Urothelium cell line (cell line): ENCODE results near the gene GNMT.
"Not testable (repeated sequence)": the region's sequence is repeated elsewhere in the genome, so short reads cannot be mapped to it uniquely, and the experiment has no call there.

Experiments
- DNase-seq: peaks from one replicate; pipeline ENCODE4 v3.0.0; 2011; ENCODE audit warnings: low spot score, mixed read lengths
- FAIRE-seq: peaks from 2 replicates; lab custom pipeline; 2011; peaks lifted over from hg19 to GRCh38; lab: Jason Lieb, UNC

The GNMT gene

DNA sequence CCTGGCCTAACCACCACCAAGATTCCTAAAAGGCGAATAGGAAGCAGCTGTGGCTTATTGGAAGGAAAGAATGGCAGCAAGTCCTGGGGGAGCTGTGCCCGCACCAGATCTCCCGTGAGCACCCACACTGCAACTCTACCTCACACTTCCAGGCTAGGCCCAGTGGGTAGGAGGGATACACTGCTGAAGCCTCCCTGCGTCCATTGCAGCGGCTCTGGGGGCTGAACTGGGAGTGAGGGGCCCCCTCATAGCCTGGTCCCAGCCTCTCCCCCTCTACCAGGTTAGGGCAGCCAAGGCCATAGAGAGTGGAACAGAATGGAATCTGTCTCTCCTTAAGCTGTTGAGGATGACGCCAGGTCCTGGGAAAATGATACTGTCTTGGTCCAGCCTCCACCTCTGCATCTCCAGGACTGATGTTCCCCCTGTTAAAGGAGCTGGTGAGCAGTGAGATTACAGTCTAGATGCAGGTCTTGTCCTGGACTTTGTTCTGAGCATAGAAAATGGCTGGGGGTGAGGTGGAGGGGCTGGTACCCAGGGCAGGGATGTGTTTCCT is 20.0 kb upstream of the GNMT start:
- no peak for DNase-seq
- FAIRE-seq: no peak

DNA sequence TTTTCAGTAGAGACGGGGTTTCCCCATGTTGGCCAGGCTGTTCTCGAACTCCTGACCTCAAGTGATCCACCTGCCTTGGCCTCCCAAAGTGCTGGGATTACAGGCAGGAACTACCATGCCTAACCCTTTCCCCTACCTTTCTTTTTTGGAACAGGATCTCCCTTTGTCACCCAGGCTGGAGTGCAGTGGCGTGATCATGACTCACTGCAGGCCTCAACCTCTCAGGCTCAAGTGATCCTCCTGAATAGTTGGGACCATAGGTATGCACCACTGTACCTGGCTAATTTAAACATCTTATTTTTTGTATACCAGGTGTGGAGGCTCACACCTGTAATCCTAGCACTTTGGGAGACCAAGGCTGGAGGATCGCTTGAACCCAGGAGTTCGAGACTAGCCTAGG is 19.2 kb upstream of the GNMT start:
- not testable (repeated sequence) for FAIRE-seq, DNase-seq

DNA sequence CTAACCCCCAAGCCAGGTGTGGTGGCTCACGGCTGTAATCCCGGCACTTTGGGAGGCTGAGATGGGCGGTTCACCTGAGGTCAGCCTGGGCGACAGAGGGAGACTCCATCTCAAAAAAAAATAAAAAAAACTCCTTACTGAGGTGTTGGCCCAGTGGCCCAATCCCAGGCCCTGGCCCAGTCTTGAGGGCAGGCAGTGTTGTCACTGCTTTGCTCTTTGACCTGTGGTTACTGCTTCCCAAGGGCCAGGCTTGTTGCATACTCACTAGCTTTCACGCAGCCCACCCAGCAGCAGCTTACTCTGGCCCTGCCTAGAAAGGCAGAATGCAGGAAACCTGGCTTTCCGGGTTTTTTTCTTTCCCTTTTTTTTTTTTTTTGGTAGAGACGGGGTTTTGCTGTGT is 18.1 kb upstream of the GNMT start:
- DNase-seq (no peak), FAIRE-seq (no peak)

DNA sequence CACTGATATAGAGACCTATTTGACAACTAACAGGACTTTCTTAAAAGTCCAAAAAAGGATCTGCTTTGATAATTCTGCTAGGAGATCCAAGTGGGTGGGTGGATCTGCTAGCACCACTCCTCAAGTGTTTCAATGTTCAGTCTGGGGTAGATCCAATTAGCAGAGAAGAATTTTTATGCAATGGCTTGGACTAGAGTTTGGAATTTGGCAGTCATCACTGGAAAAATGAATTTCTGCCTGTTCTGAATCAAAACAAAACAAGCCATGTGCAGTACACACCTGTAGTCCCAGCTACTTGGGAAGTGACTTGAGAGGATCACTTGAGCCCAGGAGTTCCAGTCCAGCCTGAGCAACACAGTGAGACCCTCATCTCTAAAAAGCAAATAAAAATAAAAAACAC is 12.6 kb upstream of the GNMT start:
- DNase-seq (no peak), FAIRE-seq (no peak)

DNA sequence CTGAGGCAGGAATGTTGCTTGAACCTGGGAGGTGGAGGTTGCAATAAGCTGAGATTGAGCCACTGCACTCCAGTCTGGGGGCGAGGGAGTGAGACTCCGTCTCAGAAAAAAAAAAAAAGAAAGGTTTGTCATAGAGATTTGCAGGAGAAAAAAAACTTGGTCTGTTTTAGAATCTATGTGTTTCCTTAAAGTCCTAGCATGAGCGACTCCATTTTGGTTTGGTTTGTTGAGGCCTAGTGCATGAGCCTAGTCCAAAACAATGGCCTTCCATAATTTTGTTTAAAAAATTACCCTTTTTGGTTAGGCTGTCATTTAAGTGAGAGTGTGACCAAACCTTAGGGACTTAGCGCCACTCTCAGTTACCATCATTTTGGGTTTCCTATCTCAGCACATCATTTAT is 8.2 kb upstream of the GNMT start:
- FAIRE-seq (no peak), DNase-seq (no peak)

DNA sequence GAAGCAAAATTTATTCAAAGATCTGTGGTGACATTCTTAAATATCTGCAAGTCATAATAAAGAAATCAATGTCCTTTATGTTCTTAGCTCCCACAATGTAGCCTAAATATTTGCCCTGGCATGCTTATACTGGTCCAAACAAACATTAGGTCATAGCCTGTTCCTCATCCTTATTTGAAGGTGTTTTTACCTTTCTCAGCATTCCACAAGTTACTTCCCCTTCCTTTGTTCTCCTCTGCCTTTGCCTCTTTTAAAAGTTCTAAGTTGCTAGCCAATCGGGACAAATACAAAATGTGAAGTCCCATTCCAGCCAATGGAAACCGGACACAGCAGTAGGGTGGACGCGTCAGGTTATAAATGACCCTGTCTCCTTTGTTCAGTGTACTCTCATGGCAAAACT is 6.1 kb upstream of the GNMT start:
- DNase-seq, FAIRE-seq: not testable (repeated sequence)

DNA sequence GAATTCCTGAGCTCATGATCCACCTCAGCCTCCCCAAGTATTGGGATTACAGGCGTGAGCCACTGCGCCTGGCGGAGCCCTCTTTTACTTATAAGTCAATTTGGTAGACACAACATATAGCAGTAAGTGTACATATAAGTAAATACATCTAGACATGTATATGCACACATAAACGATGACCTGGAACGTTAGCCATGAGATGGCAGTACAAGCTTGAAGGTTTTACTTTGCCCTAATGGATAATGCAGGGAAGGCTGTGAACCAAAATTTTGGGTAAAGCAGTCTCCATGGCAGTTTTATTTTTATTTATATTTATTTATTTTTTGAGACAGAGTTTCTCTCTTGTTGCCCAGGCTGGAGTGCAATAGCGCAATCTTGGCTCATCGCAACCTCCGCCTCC is 2.4 kb upstream of the GNMT start:
- FAIRE-seq (no peak), DNase-seq (no peak)

DNA sequence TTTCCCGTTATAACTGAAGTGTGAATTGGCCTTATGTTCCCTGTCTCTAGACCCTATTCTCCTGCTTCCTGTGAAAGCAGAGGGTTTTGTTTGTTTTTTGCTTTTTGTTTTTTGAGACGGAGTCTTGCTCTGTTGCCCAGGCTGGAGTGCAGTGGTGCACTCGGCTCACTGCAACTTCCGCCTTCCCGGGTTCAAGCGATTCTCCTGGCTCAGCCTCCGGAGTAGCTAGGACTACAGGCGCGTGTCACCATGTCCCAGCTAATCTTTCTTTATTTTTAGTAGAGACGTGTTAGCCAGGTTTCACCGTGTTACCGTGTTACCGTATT is 674 bp upstream of the GNMT start:
- DNase-seq (no peak), FAIRE-seq (no peak)

DNA sequence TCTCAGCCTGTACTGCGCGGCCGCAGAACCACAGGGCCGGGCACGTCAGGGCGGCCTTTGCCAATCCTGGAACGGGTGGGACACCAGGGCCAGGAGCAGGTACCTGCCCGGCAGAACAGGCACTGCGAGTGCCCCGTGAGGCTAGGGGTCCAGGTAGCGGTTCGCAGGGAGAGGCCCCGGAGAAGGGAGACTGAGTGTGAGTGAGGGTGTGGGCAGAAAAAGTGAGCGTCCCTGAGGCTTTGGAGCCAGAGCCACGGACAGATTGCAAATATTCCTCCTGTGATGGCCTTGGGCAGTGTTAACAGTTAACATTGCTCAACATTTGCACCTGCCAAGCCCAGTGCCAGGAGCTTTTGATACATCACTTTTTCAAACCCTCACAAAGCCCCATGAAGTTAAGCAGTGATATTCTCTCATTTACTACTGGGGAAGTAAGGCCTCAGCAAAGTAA is 491 bp downstream of the GNMT start:
- FAIRE-seq: no peak
- DNase-seq: no peak

DNA sequence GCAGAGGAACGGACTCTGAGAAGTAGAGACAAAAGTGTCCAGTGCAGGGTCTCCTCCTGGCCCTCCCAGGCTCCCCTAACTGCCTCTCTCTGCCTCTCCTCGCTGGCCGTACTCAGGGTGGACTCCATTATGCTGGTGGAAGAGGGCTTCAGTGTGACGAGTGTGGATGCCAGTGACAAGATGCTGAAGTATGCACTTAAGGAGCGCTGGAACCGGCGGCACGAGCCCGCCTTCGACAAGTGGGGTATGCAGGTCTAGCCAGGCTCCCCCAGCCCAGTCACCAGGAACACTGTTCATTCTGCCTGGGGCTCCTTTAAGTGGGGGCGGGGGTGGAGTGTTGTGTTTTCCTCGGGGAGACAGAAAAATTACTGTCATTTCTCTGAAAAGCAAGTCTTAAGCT is 1.5 kb downstream of the GNMT start:
- FAIRE-seq: no peak
- DNase-seq: no peak

DNA sequence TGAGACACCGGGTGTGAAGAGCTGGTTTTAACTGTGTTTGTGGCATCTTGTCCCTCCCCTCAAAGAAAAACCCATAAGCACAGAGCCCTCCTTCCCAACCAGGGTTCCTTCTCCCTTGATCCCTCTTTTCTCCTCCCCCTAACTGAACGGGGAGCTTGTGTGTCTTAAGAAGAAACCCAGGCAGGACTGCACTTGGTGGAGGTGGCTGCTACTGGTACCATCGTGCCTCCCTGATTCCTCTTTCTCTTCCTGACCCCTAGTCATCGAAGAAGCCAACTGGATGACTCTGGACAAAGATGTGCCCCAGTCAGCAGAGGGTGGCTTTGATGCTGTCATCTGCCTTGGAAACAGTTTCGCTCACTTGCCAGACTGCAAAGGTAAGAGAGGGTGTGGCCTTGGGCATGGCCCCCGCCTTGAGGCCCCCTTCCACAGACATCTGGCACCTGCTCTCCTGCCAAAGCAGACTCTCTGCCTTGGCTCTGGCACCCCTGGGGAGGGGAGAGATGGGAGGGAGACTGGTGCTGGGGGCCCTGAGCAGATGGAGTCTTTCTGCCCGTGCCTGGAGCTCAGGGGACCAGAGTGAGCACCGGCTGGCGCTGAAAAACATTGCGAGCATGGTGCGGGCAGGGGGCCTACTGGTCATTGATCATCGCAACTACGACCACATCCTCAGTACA is 2.1 kb downstream of the GNMT start:
- FAIRE-seq (no peak), DNase-seq (no peak)

DNA sequence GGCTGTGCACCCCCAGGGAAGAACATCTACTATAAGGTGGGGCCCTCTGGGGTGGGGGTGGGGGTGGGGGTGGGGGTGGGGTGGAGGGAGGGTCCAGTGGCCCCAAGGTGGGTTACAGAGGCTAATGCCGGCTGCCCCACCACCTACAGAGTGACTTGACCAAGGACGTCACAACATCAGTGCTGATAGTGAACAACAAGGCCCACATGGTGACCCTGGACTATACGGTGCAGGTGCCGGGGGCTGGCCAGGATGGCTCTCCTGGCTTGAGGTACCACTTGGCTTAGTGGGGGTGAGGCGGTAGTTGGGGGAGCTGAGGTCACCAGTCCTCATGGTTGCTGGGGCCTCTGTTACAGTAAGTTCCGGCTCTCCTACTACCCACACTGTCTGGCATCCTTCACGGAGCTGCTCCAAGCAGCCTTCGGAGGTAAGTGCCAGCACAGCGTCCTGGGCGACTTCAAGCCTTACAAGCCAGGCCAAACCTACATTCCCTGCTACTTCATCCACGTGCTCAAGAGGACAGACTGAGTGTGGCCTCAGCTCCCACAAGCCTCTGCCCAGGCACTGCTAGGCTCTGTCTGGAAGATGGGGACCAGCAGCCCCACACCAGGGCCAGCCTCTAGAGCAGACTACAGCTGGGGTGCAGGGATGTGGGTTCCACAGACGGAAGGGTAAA is 2.8 kb downstream of the GNMT start:
- no peak for DNase-seq
- FAIRE-seq: no peak

DNA sequence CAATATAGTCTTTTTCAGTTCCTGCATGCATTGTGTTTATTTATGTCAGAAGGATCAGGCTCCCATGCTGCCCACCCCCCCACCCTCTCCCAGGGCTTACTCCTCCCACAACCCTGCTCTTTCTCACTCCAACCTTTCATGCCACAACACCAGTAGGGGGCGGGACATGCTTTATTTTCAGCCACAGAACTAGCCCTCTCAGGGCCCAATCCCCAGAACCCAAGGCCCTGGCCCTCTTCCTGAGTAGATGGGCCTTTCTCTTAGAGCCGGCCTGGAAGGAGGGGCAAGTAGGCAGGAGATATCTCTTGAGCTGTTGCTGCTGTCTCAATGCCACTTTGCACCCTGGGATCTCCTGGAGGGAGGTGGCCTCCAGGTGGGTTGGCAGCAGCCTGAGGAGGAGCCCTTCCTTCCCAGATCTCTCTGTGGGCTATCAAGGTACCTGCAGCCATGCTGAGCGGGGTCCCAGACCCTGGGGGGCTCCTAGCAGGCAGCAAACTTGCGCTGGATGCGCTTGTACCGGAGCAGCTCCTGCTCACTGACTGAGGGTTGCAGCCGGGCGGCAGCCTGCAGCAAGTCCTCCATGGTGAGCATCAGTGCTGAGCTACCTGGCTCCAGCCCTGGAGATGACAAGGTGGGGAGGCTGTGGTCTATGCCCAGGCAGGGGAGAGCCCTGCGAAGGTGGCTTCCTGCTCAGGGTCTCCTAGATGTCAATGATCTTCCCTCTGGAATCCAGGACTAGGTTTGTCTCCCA is 3.5 kb downstream of the GNMT start:
- FAIRE-seq (no peak), DNase-seq (peak; percentile 47)

DNA sequence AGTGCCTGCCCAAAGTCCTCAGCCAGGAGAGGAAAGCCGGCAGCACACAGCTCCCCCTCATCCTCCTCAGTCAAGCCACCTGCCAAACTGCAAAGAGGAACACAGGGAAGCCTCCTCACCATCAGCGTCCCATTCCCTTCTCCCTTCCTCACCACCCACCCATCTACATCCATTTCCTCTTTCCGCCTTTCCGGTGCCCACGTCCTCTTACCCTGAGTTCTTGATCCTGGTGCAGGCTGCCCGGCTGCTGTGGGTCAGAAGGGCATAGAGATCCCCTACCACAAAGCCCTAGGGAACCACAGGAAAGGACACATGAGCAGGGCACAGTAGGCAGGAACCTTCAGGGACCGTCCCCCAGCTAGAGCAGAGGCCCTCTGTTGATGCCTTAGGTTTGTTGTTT is 6.0 kb downstream of the GNMT start:
- no peak for FAIRE-seq
- no peak for DNase-seq

DNA sequence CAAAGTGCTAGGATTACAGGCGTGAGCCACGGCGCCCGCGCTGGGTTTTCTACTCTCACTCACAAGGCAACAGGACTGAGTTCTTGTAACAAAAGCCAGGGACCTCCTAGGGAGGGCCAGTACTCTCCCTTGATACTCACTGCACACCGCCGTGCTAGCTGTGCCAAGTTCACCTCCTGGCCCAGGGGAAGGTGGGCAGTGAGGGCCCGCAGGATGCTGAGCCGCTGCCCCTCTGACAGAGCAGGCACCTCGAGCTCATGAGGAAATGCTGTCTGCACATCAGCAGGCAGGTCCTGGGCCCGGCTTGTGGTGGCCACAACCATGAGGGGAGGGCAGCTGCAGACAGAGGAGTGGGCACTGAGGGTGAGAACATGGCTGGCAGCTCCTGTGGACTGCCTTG is 6.7 kb downstream of the GNMT start:
- DNase-seq: no peak
- FAIRE-seq: no peak

DNA sequence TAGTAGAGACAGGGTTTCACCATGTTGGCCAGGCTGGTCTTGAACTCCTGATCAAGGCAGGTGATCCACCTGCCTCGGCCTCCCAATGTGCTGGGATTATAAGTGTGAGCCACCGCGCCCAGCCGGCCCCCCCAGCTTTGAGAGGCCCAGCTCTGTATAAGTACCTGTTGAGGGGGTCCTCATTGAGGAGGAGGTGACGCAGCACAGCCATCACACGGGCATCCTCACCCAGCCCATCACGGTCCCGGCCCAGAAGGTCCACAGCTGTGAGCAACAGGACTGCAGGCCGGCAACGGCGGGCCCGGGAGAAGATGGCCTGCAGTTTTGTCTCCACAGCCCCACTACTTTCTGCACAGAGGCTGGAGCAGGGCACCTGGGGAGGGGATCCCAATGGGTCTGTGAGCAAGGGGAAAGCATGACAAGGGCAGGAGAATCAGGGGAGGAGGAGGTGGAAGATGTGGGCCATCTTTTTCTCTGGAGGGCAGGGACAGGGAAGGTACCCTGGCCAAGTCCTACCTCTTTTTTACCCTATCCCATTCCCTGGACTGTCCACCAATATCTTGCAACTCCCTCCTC is 7.7 kb downstream of the GNMT start:
- no peak for DNase-seq
- FAIRE-seq: no peak

DNA sequence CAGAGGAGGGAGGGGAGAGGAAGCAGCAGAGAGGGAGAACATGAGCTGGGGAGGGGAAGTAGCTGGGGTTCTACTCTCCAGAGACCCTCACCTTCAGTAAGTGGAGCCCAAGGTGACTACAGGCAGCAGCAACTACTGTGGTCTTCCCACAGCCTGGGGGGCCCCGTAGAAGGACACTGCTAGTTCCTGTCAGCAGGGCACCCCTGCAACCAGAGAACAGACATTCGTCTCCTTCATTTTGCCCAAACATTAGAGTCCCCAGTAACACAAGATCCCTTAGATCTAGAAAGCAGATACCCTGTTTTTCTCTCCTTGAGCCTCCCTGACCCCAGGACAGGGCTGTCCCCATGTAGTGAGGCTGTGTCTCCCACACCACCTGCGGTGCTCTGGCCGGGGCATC is 8.2 kb downstream of the GNMT start:
- FAIRE-seq (no peak), DNase-seq (no peak)

DNA sequence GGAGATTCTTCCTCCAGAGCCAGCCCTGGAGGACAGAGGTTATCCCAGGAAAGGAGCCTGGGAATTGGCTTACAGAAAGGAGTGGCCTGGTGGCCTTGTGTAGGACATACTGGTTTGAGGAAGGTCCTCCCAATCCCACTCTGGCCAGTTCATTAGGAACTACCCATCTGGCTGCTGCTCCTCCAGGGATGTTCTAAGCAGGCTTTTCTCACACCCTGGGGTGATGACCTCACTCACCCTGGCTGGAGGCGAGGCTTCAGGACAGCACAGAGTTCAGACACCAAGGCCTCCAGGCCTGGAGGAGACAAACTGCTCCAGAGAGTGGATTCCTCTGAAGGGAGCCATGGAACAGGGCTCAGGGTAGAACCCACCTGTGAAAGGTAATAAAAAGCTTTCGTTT is 8.9 kb downstream of the GNMT start:
- no peak for FAIRE-seq
- DNase-seq: no peak

DNA sequence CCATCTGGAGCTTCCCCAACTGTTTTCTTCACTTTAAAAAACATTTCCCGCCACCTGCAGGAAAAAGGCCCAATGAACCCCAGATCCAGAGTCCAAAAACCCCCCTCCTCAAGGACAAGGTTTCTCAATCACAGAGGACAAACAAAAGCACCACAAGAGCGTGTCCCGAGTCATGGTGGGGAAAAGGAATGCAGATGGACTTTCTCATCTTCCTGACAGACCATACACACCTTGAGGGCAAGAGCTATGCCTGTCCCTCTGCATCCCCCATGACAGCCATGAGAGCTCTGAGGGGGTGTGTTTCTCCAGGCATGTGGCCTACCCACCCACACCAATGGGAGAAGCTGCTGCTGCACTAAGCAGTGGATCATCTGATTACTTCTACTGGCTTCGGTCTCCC is 9.4 kb downstream of the GNMT start:
- no peak for FAIRE-seq
- DNase-seq: no peak

DNA sequence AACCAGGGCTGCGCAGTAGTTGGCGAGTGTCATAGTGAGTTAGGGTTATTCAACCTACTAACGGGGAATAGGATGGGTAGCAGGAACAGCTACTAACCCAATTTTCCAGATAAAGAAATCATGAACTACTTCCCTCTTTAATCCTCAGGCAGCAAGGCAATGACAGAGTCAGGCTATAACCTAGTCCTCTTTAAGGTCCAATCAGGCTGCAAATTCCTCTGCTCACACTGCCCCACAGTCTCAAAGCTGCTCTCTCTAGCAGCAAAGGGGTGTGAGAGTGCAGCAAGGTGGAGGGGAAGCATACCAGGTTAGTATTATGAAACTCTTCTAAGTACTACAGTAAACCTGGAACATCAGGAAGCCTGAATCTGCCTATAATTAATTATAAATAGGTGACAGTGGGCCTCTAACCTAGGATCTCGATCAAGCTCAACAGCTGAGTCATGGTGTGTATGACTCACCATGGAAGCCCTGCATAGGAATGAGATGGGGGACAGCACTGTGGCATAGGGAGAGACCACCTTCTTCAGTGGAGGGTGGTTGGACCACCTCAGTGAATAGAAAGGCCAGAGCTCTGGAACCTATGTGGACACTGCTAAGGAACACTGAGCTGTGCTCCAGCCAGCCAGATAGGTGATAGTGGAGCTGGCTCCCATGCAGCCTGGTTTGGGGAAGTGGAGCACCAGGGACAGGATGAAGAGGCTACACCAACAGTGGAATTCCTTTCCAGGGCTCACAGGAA is 10.5 kb downstream of the GNMT start:
- DNase-seq: peak; percentile 53
- no peak for FAIRE-seq

DNA sequence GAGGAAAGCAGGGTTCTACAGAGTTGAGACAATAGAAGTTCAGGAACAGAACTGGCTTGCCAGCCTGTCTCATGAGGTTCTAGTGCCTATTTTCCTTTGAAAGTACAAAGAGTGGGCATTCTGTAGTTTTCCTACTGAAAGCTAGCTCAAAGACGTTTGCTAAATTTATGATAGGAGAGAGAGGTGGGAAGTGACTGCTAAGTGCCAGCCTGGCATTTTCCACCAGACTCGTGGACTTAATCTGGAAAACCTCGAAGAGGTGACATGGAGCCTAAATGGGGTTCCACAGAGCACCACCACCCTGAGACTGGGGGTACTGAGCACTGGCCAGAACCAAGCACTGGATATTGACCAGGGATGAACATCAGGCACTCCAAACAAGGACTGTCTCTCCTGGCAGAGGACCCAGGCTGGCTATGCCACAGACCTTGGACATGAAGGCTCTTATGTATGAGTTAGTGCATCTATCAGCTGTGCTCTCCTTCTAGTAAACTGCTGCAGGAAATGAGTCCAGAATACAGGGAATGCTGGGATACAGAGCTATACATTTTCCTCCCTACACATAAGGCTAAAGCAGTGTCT is 11.3 kb downstream of the GNMT start:
- DNase-seq (no peak), FAIRE-seq (no peak)
